Endometrium (tissue), 2 donors: Measurements from ENCODE around the gene RASSF7.

Source experiments
- FAIRE-seq: peaks from 2 replicates; lab custom pipeline; 2012; peaks lifted over from hg19 to GRCh38; lab: Jason Lieb, UNC
- donor health status: control.
- donor health status: control.

RASSF7 gene

DNA sequence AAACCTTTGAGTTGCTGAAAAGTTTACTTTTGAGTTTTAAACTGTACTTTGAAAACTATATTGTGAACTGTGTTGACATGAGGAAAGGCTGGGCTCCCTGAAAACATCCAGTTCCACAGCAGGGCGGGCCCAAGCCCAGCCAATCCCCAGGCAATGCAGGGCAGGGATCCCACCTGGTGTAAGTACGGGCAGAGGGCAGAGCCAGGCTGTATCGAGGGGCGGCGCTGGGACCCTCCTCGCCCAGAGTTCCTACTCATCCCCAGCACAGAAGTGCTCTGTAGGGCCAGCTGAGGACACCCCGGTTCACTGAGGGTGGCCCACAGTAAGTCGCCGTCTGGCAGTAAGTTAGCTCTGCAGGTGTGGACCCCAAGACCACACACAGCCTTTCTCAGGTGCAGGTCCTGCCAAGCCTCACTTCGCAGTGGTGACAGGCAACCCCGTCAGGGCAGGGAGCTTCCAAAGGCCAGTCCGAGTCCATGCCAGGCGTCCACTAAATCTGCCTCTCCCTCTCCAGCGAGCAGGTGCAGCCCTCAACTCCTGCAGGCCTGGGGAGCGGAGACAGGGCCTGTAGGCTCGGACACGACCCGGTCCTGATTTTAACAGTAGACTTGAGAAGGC lies 6.3 kb downstream of the RASSF7 start:
- no peak for FAIRE-seq

DNA sequence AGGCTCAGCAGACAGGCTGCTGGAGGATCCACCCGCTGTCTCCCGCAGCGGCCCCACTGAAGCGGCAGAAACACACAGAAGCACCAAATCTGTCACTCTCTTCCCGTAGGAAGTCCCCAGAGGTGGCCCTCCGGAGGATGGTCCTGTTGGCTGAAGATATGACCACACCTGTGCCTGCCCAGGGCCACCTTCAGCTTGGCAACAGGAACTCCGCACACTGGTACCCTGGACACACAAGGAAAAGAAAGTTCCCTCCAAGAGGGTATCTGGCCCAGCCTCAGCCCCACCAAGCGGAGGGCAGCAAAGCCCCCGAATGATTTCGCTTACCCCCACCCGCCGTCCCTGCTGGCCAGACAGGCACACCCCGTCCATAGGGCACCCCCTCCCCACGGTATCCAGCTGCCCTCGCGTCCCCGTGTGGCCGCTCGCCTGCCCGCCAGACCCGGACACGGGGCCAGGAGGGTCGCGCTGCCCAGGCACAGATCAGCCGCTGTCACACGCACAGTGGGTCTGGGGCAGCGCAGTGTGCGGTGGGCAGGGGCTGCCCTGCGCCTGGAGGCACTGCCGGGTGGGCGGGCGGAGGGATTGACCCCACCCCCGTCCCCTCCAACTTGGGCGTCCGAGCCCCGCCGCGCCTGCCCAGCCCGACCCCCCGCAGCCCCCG lies 7.0 kb downstream of the RASSF7 start:
- FAIRE-seq = no peak

DNA sequence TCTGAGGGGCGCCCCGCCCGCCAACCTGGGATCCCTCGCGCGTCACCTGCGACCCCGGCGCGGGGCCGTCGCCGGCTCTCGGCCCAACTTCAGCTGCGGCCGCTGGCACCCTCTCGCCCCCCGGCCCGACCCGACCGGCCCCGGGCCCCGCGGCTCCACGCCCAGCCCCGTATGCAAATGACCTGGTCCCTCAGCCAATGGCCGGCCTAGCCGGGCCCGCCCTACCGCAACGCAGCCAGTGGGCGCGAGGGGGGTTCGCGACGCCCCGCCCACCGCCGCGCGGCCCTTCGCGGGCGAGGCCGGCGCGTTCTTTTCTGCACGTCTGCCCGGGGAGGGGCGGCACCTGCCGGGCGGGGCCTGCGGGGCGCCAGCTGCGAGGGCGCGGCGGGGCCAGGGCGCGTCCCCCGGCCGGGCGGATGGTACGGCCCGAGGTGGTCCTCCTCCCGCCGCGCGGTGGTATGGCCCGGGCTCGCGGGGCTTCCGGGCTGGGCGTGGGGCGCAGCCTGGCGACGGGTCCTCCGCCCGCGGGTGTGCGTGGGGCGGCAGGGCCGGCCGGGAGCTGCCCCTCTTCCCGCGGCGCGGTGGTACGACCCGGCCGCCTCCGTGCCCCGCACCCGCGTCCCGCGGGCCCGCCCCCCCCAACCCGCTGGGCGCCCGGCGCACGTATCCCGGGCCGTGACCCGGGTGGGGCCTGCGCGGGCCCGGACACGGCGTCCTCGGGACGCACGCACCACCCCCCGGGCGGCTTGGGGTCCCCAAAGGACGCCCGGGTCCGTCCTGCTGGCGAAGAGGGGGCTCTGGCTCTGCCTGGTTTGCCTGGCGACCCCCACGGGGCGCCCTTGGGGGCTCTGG lies 7.8 kb downstream of the RASSF7 start:
- FAIRE-seq = no peak

DNA sequence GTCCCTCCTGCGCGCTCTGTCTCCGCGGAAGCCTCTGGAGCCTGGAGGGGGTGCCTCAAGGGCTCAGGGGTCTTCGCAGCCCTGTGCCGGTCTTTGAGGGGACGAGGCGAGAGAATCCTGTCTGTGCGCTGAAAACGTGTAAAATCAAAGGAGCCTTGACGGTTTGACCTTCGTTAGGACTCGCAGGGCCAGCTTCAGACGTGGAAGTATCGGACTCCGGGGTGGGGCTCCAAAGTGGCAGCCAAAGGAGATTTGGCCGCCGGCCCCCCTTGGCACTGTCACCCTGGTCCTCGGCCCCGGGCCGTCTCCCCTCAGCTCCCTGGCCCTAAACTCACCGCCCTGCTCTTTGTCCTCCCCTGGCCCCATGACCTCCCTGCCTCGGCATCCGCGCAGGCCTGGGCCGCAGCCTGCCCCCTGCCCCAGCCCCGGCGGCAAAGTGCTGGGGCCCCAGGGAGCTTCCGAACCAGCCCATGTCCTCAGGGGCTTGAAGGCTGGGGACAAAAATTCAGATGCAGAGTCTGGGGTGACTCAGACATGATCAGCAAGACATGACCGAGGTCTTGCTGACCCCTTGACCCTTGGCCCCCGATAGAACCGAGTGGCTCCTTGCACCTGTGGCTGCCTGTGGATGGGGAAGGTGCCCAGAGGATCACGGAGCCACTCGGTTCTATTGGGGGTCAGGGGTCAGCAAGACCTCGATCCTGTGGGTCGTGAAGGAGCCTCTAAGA lies 8.6 kb downstream of the RASSF7 start:
- no peak for FAIRE-seq

DNA sequence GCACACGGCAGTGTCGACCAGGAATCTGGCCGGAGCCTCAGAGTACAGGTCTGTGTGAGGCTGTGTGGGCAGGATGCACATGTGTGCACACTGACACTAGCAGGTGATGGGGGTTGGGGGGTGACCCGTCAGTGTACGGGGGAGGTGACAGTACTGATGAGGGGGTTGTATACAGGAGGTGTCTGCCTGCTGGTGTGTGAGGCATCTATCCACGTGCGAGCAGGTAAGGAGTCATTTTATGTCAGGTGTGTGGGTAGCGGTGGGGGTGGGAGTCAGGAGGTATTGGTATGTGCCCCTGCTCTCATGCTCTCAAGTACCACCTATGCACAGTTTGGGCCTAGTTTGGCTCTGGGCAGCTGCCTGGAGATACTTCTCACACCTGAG lies 11.0 kb downstream of the RASSF7 start:
- no peak for FAIRE-seq

DNA sequence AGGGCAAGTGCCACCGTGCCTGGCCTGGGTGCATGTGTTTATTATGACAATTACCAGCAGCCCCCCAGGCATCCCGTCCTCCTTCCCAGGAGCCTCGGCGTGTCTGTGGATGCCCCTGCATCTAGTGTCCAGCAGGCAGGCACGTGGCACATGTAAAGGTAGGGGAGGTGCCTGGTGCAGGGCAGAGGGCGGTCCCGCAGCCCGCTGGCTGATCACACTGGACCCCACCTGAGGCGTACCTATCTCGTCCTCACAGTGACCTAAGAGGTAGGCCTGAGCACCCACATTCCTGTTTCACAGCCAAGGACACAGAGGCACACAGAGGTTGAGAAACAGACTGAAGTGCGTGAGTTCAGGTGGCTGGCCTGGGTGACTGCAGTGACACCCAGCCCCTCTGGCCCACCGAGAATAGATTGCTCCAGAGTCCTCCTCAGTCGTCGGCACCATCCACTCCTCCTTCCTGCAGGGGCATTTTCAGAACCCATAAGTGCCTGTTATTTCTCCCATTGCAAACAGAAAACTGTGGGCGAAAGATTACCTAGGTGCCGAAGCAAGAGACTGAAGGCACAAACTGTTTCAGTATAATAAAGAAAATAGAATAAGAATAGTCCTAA lies 12.5 kb downstream of the RASSF7 start:
- FAIRE-seq = no peak

DNA sequence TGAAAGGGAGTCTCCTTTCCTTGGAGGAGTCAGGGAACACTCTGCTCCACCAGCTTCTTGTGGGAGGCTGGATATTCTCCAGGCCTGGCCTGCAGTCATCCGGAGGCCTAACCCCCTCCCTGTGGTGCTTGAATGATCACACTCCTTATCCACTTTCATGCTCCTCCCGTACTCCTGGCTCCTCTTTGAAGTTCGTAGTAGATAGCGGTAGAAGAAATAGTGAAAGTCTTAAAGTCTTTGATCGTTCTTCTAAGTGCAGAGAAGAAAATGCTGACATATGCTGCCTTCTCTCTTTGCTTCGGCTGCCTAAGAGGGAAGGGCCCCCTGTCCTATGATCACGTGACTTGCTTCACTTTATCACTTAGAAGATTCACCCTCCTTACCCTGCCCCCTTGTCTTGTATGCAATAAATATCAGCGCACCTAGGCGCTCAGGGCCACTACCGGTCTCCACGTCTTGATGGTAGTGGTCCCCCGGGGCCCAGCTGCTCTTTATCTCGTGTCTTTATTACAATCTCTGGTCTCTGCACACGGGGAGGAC lies 13.3 kb downstream of the RASSF7 start:
- peak; percentile 91 for FAIRE-seq

DNA sequence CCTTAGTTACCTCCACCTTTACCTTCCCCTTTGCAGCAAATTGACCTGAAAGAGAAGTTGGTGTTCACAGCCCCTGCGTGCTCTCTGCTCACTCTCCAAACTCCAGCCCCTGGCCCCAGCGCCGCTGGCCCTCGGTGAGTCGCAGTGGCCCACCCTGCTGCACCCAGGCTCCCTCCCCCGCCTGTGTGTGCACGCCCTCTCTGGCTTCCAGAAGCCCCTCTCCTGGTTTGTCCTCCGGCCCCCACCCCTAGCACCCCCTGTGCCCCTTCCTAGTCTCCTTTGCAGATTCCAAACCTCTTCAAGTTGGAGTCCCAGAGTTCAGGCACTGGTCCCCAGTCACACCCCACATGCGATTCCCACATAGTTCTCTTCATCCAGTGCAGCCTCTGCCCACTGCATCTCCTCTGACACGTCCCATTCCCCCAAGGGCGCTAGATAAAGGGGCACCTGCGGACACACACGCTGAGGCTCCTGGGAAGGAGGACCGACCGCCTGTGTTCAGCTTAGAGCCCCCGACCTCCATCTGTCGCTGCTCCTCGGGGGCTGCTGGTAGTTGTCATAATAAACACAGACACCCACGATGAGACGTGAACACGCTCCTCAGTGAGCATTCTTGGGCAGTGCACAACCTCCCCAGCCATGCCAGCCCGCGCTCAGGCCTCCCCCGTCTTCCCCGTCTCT lies 14.0 kb downstream of the RASSF7 start:
- no peak for FAIRE-seq

DNA sequence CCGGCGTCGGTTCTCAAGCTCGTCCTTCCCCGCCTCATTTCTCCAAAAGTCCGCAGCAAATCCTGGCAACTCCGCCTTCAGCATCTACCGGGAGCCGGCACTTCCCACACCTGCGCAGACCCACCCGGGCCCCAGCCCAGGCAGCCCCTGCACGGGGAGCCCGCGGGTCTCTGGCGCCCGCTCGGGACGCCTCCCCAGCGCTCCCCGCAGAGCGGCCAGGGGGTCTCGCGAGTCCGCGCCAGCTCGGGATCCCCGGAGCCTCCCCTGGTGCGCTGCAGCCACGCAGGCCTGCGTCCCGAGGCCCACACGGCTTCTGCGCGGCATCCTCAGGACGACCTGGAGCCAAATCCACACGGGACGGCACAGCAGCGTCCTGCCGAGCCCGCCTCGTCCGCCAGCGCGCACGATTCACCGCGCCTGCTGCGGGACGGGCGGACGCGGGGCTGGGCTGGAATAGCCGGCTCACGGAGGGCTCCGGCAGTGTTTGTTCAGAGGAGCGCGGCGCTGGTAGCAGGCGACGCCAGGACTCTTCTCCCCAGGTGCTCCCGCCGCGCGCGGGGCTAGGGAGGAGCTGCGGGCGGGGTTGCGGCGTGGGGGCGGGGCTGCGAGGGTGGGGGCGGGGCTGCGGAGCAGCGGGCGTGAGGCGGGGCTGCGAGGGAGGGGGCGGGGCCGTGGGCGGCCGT lies 14.7 kb downstream of the RASSF7 start:
- no peak for FAIRE-seq

DNA sequence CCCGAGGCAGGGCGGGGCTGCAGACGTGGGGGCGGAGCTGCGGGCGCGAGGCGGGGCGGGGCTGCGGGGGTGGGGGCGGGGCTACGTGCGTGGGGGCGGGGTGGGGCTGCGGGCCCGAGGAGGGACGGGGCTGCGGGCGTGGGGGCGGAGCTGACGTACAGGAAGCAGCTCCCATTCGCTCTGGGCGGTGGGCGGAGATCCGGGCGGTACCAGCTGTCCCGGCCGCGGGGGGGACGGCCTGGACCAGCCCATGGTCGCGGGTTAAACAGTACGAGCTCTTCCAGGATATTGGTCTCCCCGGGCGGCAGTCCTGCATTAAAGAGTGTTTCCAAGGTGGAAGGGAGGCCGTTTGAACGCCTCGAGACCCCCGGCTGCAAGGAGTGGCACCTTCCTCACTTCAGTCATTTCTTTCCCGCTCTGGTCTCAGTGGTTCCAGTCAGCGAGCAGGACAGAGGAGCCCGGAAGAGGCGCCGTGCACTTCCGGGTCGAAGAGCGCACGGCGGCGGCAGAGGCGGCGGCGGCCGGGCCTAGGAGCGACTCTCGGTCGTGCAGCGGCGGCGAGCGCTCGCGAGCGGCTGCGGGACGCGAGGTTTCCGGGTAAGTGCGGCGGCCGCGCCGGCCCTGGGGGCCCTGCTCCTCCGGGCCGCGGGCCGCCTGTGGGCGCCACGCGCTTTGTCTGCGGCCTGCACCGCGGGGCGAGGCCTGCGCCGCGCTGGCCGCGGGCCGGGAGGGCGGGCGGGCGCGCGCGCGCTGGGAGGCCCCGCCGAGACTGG lies 15.4 kb downstream of the RASSF7 start, which contains the start of gene PHRF1:
PHRF1 (plus strand) TSS at position 475 of the 773 bp plus-strand sequence. CDS start 5,043 bp downstream, outside the sequence.
- FAIRE-seq = no peak

DNA sequence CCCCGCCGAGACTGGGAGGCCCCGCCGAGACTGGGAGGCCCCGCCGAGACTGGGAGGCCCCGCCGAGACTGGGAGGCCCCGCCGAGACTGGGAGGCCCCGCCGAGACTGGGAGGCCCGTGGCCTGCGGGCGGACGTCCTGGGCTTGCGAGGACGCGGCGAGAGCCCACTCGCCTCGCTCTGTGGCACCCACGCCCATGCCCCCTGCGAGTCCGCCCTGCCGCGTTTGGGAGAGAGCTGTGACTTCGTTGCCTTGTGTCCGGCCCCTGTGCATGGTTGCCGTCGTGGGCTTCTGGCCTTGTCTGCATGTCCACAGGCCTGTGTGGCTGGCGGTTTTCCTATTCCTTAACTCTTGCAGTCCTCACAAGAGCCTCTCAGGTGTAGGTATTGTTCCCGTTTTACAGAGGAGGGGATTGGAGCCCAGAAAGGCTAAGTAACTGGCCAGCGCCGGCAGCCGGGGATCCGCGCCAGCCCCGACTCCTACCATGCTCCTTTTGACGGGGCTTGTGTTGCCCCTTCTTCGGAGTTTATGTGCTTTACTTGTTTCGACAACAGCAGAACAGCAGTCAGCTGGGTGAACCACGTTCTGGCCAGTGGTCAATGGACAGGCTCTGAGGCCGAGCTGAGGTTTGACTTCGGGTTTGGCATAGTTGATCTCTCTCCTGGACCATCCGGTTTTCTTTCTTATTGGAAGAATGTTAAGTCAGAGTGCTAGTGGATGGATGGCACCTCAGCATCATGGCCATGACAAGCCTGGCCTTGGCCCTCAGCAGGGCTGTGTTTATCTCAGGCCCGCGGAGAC lies 16.2 kb downstream of the RASSF7 start:
- FAIRE-seq = no peak

DNA sequence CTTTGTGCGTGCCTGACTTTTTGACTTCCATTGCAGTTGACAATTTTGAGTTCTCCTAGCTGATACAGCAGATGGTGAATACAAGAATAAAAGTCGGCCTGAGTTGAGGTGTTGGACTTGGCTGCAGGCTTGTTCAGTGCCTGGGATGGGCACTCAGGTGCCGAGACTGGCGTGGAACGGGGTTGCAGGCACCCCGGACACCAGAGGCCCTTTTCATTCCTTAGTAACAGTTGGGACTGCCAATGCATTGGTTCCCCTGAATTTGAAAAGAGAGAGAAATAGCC lies 16.8 kb downstream of the RASSF7 start:
- FAIRE-seq = no peak

DNA sequence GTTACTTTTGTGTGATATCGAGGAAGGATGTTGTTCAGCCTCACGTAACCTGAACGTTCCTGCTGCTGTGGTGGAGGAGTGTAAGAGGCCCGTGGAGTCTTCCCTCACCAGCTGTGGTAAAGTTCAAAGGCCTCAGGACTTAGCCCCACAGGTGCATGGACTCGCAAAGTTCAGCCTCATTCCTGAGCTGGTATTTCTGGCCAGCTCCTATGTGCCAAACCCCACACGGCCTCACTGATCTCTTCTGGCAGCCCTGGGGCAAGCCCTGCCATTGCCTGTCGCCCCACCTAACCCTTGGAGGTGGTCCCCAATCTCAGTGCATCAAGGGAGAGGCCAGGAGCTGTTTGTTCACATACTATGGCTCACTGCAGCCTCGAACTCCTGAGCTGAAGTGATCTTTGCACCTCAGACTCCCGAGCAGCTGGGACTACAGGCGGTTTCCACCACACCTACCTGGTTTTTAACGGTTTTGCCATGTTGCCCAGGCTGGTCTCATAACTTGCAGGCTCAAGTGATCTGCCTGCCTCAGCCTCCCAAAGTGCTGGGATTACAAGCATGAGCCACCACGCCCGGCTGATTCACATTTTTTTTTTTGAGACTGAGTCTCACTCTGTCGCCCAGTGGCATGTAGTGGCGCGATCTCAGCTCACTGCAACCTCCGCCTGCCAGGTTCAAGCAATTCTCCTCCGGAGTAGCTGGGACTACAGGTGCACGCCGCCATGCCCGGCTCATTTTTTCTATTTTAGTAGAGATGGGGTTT lies 17.7 kb downstream of the RASSF7 start:
- no peak for FAIRE-seq

DNA sequence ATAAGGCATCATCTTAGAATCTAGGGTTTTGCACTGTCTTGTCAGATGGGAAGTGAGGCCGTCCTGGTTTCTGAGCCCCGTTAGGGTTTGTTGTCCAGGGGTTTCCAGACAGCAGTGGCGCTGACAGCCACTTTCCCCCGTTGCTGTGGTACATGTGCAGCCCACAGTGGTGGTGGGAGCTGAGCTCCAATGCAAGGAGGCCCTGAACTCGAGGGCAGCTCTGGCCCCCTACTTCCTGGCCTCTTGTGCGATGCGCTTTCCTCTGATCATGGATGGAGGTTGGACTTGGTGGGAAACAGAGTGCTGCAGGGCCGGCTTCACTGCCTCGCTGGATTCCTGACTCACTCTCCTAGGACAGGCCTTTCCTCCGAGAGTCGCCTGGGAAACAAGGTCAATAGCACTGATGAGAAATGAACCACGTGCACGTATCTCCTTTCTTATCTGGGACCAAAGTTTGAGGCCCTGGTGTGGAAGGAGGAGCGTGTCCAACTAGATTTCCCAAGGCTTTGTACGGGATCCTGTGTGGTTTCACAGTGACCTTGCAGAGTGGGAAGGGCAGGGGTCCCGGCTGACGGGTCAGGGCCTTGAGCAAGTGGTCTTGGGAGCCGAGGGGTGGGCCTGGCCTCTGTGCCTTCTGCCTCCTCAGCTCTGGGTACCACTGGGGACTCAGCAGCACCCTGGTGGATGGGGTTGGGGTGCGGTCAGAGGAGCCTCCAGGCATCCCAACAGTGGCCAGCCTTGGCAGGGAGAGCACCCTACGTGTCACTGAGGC lies 19.2 kb downstream of the RASSF7 start:
- no peak for FAIRE-seq

DNA sequence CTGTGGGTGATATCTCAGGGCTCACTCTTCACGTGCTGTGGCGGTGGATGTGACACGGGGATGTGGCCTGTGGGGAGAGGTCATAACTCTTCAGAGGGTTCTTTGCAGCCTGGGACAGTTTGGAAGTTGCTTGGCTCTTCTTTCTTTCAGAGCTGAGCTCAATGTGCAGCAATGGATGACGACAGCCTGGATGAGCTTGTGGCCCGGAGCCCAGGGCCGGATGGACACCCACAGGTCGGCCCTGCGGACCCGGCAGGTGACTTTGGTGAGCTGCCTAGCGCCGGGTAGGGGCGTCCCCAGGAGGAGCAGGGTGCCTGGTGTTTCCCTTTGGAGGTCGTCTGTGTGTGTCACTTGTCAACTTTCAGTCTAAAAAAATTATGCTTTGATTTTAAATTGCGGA lies 20.6 kb downstream of the RASSF7 start:
- no peak for FAIRE-seq

DNA sequence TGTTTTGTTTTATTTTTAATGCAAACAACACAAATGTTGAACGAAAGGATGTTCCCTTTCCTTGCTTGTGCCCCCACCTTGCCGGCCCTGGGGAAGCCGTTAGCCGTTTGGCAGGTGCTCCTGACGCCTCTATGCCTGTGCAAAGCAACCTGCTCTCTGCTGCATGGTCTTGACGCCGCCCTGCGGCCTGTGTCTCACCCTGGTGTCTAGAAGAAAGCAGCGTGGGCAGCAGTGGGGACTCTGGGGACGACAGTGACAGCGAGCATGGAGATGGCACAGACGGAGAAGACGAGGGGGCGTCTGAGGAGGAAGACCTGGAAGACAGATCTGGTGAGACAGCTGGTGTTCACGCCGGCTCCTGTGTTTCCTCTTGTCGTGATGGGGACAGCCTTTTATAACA lies 21.0 kb downstream of the RASSF7 start:
- no peak for FAIRE-seq

DNA sequence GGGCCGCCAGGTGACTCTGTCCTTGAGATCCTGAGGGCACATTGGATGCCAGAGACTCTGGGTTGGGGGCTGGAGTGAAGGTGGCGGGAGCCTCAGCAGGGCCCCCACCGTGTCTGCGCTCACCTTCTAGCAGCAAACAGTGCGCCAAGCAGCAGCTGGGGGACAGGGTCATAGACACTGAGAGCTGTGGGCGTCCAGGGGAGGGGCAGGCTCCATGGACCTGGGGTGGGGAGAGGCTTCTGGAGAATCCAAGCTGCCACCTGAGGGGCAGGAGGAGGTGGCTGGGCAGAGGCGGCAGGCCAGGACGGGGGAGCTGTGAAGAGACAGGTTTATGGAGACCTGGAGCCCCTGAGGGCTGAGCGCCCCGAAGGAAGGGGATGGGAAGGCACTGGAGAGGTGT lies 23.5 kb downstream of the RASSF7 start:
- FAIRE-seq = no peak
